Tibial artery (tissue), 4 donors: ENCODE results near the gene NUP42.

ENCODE experiments used
- DNase-seq, 2 donors: peaks; one replicate each; pipeline ENCODE4 v3.0.0-alpha.2; 2019
- H3K27ac ChIP-seq, 2 donors: fragments of 200-600 bp; sonication (generic) in 1 of 2; 1 replicate in 1 of 2; 2 replicates in 1 of 2; pipeline ENCODE4 v1.5.1; 2018 to 2019; ENCODE audit warnings: mild to moderate bottlenecking in 1 of 2
- H3K27me3 ChIP-seq, 2 donors: fragments of 200-600 bp; sonication (generic) in 1 of 2; one replicate each; pipeline versions ENCODE4 v1.5.1 to v1.6.0; 2016 to 2019
- H3K36me3 ChIP-seq, 3 donors: fragments of 200-600 bp; sonication (generic) in 2 of 3; one replicate each; pipeline ENCODE4 v1.5.1; 2016 to 2019; ENCODE audit warnings: mild to moderate bottlenecking in 2 of 3
- H3K4me1 ChIP-seq, 4 donors: fragments of 200-600 bp; sonication (generic) in 2 of 4; 1 replicate in 3 of 4; 2 replicates in 1 of 4; pipeline ENCODE4 v1.5.1; 2016 to 2019
- H3K4me3 ChIP-seq, 2 donors: fragments of 200-600 bp; sonication (generic) in 1 of 2; 1 replicate in 1 of 2; 2 replicates in 1 of 2; pipeline ENCODE4 v1.5.1; 2018 to 2019; ENCODE audit warnings: mild to moderate bottlenecking in 2 of 2
- H3K9me3 ChIP-seq, 3 donors: fragments of 200-600 bp; sonication (generic) in 1 of 3; one replicate each; pipeline ENCODE4 v1.5.1; 2016 to 2019
- intact Hi-C: fragments of 100-400 bp; cut with DNase I; formaldehyde crosslinking; loops from one replicate; pipeline ENCODE4 v1.15.0; 2023; ENCODE audit warnings: low total_unique reads
- TF ChIP-seq, protein P1 (sequence below), 2 experiments: fragments of 200-600 bp in 1 of 2; fragments of 450-650 bp in 1 of 2; IDR thresholded peaks; one replicate each; pipeline ENCODE4 v1.5.1; 2017 to 2019; ENCODE audit warnings: antibody characterized with exemption in 2 of 2, mild to moderate bottlenecking in 1 of 2, moderate library complexity in 1 of 2

NUP42 gene

GRCh38 chr7:23210506-23210905, 28.7 kb downstream of the NUP42 start:
- H3K4me1 ChIP-seq = no peaks in the 10 kb centered on the region
- H3K27ac ChIP-seq = no peak overlapping the region
- H3K36me3 ChIP-seq = no peaks in the 10 kb centered on the region
- DNase-seq = no peak
- TF ChIP-seq, protein P1, sequence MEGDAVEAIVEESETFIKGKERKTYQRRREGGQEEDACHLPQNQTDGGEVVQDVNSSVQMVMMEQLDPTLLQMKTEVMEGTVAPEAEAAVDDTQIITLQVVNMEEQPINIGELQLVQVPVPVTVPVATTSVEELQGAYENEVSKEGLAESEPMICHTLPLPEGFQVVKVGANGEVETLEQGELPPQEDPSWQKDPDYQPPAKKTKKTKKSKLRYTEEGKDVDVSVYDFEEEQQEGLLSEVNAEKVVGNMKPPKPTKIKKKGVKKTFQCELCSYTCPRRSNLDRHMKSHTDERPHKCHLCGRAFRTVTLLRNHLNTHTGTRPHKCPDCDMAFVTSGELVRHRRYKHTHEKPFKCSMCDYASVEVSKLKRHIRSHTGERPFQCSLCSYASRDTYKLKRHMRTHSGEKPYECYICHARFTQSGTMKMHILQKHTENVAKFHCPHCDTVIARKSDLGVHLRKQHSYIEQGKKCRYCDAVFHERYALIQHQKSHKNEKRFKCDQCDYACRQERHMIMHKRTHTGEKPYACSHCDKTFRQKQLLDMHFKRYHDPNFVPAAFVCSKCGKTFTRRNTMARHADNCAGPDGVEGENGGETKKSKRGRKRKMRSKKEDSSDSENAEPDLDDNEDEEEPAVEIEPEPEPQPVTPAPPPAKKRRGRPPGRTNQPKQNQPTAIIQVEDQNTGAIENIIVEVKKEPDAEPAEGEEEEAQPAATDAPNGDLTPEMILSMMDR (IDR thresholded peaks at IDR 0.05) = no peak
- peaks cover 0 to 3% of the 10 kb centered on the region in 2 donors for H3K27me3 ChIP-seq
- H3K9me3 ChIP-seq = no peaks in the 10 kb centered on the region
- H3K4me3 ChIP-seq = no peak overlapping the region
- intact Hi-C loops = no loop called here

DNA sequence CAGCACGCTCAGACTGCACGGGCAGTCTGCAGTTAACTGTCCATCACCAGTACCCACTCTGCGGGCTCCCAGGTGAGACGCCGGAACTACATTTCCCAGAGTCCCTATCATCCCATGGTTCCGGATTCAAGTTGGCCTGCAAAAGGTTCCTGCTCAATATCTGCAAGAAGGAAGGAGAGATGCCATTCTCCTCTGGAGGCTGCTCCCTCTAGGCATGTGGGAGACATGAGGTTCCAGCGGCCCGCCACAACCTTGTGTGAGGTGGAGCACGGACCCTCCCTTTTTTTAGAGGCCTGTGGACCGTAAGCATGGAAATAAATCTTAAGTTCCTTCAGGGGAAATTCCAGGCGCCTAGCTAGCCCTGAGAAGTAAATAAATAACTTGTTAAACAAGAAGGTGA, 29.7 kb downstream of the NUP42 start:
- no peak overlapping the region for H3K27ac ChIP-seq
- no peaks in the 10 kb centered on the region for H3K27me3 ChIP-seq
- no peaks in the 10 kb centered on the region for H3K36me3 ChIP-seq
- TF ChIP-seq, protein P1 (IDR thresholded peaks at IDR 0.05) = no peak
- no peaks in the 10 kb centered on the region for H3K9me3 ChIP-seq
- DNase-seq = no peak
- H3K4me1 ChIP-seq = no peaks in the 10 kb centered on the region
- no peak overlapping the region for H3K4me3 ChIP-seq
- intact Hi-C loops = no loop called here

GRCh38 chr7:23212395-23212794, 30.5 kb downstream of the NUP42 start:
- H3K4me3 ChIP-seq = no peak overlapping the region
- no peaks in the 10 kb centered on the region for H3K9me3 ChIP-seq
- DNase-seq = no peak
- no peaks in the 10 kb centered on the region for H3K4me1 ChIP-seq
- intact Hi-C loops = no loop called here
- TF ChIP-seq, protein P1 (IDR thresholded peaks at IDR 0.05) = no peak
- no peaks in the 10 kb centered on the region for H3K27me3 ChIP-seq
- no peaks in the 10 kb centered on the region for H3K36me3 ChIP-seq
- no peak overlapping the region for H3K27ac ChIP-seq

DNA sequence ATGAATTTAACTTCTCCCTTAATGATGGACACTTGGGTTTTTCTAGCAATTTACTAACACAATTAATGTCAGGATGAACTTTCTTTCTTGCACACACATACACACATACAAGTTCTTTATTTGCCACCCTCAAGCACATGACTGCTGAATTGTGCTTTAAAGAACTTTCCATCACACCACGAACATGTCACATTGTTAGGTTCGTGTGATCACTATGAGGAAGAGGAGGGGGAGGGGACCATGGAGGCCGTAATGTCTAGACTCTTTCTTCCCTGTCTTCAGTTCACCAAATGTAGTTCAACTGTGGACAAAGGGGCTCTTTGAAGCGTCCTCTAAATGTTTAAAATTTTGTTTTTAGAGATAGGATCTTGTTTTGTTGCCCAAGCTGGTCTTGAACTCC, 31.0 kb downstream of the NUP42 start:
- TF ChIP-seq, protein P1 (IDR thresholded peaks at IDR 0.05) = no peak
- H3K9me3 ChIP-seq = no peaks in the 10 kb centered on the region

GRCh38 chr7:23213755-23214154, 31.9 kb downstream of the NUP42 start:
- no peak for DNase-seq
- Histone ChIP-seq H3K27ac (no peak overlapping the region), H3K4me3 (no peak overlapping the region), H3K9me3 (no peaks in the 10 kb centered on the region), H3K4me1 (no peaks in the 10 kb centered on the region), H3K27me3 (no peaks in the 10 kb centered on the region), H3K36me3 (no peaks in the 10 kb centered on the region)
- TF ChIP-seq, protein P1 (IDR thresholded peaks at IDR 0.05) = no peak
- intact Hi-C loops = no loop called here

More for the DNA sequence above, 31.0 kb downstream of the NUP42 start:
- no peak overlapping the region for H3K27ac ChIP-seq
- H3K4me3 ChIP-seq = no peak overlapping the region
- H3K4me1 ChIP-seq = no peaks in the 10 kb centered on the region
- intact Hi-C loops = no loop called here
- H3K36me3 ChIP-seq = no peaks in the 10 kb centered on the region
- no peaks in the 10 kb centered on the region for H3K27me3 ChIP-seq
- DNase-seq = no peak

DNA sequence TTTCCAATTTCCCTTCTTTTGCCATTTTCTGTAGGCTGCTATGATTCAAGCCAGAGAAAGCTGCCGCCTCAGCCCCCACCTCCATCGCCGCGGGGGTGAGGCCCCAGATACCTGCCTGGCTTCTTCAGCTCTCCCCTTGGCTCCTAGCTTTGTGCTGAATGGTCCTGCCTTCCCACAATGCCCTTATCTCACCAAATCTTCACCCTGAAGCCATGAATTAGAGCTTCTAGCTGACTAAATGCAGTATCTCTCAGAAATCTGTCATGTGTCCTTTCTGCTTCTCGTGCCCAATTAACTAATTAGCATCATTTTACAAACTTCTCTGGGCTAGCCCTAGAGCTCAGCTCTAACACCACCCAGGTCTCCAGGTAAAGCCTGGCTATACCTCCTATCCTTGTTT, 32.6 kb downstream of the NUP42 start:
- no peak for DNase-seq
- no peak overlapping the region for H3K4me3 ChIP-seq
- TF ChIP-seq, protein P1 (IDR thresholded peaks at IDR 0.05) = no peak
- intact Hi-C loops = no loop called here
- H3K4me1 ChIP-seq = no peaks in the 10 kb centered on the region
- H3K27ac ChIP-seq = no peak overlapping the region
- H3K27me3 ChIP-seq = no peaks in the 10 kb centered on the region
- H3K9me3 ChIP-seq = no peaks in the 10 kb centered on the region
- H3K36me3 ChIP-seq = no peaks in the 10 kb centered on the region
